UCSD-AML1 (cell line): ENCODE results near the gene MAP3K21.

ENCODE experiments used
- DNase-seq: peaks from one replicate; lab custom pipeline; 2025; ENCODE audit not compliant: unreplicated experiment; lab: John Stamatoyannopoulos, UW

Gene MAP3K21

DNA sequence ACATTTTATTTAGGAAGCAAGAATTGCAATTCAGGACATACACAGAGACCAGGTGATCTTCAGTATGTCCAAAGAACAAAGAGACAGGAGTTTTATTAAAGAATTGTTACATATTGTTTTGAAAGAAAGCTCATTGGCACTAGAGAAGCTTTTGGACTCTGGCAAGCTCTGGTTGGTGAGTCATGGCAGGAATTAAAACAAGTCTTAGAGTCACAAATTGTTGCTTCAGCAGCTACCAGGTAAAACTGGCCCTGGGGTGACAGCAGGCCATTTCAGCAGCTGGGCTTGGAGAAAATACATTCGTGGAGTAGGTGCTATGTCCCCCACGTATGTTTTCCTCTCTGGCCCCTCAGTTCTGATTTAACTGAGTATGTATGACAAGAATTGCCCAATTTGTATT lies 58.8 kb downstream of the MAP3K21 start:
- DNase-seq, result no peak

DNA sequence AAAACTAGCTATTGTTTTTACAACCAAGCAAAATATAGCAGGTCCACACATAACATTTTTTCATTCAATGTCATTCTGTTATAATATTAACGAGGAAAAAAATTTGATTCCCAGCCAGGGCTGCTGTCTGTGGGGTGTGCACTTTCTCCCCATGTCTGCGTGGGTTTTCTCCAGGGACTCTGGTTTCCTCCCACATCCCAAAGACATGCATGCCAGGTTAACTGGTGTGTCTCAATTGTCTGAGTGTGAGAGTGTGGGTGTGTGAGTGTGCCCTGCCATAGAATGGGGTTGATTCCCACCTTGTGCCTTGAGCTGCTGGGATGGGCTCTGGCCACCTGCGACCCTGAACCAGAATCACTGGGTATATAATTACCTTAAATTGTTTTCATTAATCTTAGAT lies 60.1 kb downstream of the MAP3K21 start:
- DNase-seq, result no peak

DNA sequence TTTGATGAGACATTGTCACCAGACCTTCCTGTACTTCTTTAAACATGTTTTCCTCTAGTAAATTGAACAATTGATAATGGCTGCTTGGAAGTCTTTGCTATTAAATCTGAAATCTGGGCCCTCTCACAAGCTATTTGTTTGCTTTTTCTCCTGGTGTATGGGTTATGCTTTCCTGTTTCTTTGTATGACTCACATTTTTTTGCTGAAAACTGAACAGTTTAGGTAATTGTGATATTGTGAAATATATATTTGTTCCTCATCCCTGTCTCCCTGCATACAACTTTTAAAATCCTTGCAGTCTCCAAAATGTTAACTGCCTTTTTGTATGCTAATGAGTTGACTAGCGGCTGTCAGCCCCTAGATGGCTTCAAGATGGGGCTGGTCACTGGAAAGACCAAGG lies 61.6 kb downstream of the MAP3K21 start:
- DNase-seq, result no peak

GRCh38 chr1:233389893-233390292 lies 62.4 kb downstream of the MAP3K21 start:
- DNase-seq, result no peak

DNA sequence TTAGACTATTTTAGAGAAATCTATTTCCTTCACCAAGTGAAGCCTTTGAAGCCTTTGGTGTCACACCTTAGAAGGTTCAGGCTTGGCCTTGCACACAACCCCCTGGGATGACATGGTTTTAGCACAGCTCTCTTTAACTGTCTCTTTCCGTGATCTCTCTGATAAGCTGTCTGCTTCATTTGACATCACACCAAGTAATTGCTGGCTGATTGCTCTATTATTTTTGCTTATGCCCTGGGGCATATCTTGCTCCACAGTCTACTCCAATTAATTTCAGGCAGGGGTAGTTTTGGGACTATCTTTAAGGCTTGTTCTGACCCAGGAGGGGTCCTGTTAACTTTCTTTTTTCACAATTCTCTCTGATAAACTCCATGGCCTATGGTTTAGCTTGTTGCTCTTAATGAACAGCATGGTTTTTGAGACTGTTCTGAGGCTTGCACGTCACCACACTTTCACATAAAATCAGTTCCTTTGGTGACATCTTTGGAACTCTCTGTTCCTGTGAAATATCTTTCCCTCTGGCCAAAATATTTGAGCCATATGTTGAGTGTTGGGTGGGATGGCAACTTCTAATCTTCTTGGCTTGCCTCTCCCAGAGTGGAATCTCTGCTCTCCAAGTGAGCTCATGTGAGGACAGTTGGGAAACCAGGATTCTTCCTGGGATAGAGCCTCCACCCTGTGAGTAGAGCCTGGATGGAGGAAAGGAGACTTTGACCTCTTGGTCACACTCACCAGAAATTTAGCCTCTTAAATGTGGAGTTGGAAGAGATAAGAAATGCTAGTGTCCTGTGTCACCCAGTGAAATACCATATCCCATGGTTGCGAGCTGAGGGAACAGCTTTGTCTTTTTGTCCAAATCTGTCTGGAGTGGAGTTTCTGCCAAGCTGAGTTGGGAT lies 63.6 kb downstream of the MAP3K21 start:
- DNase-seq, result no peak

DNA sequence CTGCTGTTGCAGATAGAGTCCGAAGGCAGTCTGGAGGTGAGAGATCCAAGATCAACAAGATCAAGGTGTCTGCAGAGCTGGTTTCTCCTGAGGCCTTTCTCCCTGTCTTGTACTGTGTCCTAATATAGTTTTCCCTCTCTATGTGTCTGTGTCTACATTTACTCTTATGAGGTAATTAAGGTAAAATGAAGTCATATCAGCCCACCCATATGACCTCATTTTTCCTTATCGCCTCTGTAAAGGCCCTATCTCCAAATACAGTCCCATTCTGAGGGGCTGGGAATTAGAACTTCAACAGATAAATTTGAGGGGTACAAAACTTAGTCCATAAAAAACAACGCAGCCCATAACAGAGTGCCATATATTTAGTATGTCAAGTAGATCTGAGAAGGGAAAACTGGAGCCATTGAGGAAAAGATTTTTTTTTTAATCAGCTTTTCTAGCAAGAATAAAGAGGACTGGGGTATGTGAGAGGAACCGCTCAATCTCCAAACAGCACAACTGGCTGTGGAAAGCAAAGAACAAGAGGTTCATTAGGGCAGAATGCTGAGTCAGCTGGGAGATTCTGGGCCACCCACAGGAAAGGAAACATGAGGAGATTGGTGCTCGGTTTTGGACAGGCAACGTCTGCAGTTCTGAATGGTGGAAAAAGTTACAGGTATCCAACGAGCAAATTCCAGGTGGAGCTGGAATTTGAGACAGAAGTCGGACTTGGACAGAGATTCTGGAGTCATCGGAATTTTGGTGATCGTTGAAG lies 65.7 kb downstream of the MAP3K21 start:
- no peak for DNase-seq

DNA sequence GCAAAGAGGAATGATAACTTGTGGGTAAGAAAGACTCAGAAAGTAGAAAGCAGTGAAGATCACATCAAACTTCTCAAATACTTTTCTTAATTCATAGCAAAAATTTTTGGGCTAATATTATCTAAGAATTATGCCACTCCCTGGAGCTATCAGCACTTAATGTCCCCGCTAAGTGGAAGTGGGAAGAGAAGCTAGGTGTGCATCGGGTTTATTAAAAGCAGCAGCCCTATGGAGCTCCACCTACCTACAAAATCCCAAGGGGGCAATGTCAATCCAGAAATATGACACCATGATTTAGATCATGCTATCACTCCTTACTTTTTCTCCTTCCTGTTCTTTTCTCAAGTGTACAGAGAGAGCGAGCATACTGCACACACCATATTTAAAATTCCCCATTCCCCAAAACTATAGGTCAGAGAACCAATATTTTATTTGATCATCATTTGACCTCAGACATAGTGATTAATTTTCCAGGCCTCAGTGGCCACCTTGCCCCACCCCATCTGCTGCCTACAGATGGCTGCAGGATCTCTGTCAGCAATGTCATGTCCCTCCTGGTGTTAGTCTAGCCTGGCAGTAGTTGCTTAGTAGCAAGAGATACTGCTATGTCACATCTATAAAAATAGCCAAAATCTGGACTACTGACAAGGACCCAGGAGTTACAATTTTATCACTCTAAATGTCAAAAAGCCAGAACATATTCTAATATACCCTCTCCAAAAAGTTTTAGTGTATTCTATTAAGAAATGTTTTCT lies 66.6 kb downstream of the MAP3K21 start:
- DNase-seq, result no peak

GRCh38 chr1:233394860-233395717 lies 67.6 kb downstream of the MAP3K21 start:
- DNase-seq, result no peak

GRCh38 chr1:233395863-233396646 lies 68.5 kb downstream of the MAP3K21 start:
- no peak for DNase-seq

- no peak for DNase-seq
Measured at GRCh38 chr1:233406339-233406960, 78.9 kb downstream of the MAP3K21 start.

DNA sequence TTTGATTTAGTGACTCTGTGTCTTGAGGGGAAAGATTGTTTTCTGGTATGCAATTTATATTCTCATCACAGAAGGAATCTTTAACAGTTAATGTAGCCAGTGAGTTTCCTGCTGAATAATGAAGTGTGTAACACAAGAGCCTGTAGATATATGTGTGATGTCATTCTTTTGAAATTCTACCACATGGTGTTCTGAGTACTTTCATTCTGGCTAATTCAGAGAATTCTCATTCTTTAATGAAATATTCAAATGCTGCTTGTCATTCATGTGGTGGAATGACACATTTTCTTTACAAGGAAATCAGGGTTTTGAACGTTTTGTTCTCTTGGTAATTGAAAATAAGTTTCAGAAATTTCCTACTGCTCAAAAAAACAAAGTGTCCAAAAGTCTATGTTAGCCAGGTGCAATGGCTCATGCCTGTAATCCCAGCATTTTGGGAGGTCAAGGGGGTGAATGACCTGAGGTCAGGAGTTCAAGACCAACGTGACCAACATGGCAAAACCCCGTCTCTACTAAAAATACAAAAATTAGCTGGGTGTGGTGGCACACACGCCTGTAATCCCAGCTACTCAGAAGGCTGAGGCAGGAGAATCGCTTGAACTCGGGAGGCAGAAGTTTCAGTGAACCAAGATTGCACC lies 79.6 kb downstream of the MAP3K21 start:
- DNase-seq, result no peak

GRCh38 chr1:233409540-233409939 lies 82.0 kb downstream of the MAP3K21 start:
- DNase-seq, result no peak

DNA sequence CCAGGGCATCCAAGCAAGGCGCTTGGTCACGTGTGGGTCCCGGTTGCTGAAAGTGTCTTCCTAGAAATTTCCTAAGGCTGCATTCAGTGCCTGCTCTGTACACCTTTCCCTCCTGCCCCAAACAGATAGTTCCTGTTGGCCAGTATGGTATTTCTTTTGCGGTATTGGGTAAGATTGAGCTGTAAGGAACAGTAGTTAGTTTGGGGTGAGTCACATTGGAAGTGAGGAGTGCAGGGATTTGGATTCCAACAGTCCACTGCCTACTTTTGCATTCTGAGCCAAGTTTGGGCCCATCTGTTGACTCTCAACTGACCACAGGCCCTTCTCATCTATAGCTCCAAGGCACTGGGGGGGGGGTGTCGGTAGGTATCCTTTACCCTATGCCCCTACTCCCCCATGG lies 83.4 kb downstream of the MAP3K21 start:
- DNase-seq, result no peak

- DNase-seq, result no peak
Measured at GRCh38 chr1:233412812-233413211, 85.3 kb downstream of the MAP3K21 start.

- DNase-seq, result no peak
Measured at GRCh38 chr1:233421293-233421692, 93.8 kb downstream of the MAP3K21 start.

GRCh38 chr1:233424779-233425178 lies 97.3 kb downstream of the MAP3K21 start:
- no peak for DNase-seq

GRCh38 chr1:233427907-233428306 lies 100.4 kb downstream of the MAP3K21 start:
- no peak for DNase-seq

GRCh38 chr1:233431753-233432403 lies 104.4 kb downstream of the MAP3K21 start:
- no peak for DNase-seq
